Ascending aorta (tissue), 2 donors: ENCODE data around the gene AUTS2. TPM values are rescaled to one million over a fixed set of nuclear protein-coding genes. Genes with fewer than 3 reads are reported as not detected.

Experiments
- DNase-seq, 2 donors: peaks; one replicate each; pipeline ENCODE4 v3.0.0-alpha.2; 2019; ENCODE audit warnings: low spot score in 2 of 2
- H3K27ac ChIP-seq, 2 donors: fragments of 200-600 bp; sonication (generic); one replicate each; pipeline ENCODE4 v1.5.1; 2016 to 2017; ENCODE audit warnings: mild to moderate bottlenecking in 1 of 2
- H3K27me3 ChIP-seq: fragments of 200-600 bp; sonication (generic); one replicate; pipeline ENCODE4 v1.5.1; 2017
- H3K36me3 ChIP-seq, 2 donors: fragments of 200-600 bp; sonication (generic); one replicate each; pipeline ENCODE4 v1.5.1; 2016
- H3K4me1 ChIP-seq, 2 donors: fragments of 200-600 bp; sonication (generic); one replicate each; pipeline ENCODE4 v1.5.1; 2016 to 2017; ENCODE audit warnings: mild to moderate bottlenecking in 1 of 2
- H3K4me3 ChIP-seq, 2 donors: fragments of 200-600 bp; sonication (generic); one replicate each; pipeline ENCODE4 v1.5.1; 2016 to 2017; ENCODE audit warnings: mild to moderate bottlenecking in 1 of 2
- H3K9me3 ChIP-seq, 2 donors: fragments of 200-600 bp; sonication (generic); one replicate each; pipeline ENCODE4 v1.5.1; 2016
- intact Hi-C: fragments of 100-400 bp; cut with DNase I; formaldehyde crosslinking; loops from one replicate; pipeline ENCODE4 v1.15.1; 2023
- total RNA-seq: library from RNA; depleted of rRNA; stranded (reverse); fragments of >200 nt; gene quantifications from one replicate; pipeline ENCODE4 v1.1.0, GENCODE V29; 2016
- TF ChIP-seq, protein P1 (sequence below), 3 experiments: fragments of 200-600 bp in 2 of 3; fragments of 450-650 bp in 1 of 3; sonication (generic) in 2 of 3; IDR thresholded peaks; one replicate each; pipeline ENCODE4 v1.5.1; 2016 to 2019; ENCODE audit warnings: antibody characterized with exemption in 3 of 3, mild to moderate bottlenecking in 1 of 3, moderate library complexity in 1 of 3

Gene AUTS2
- total RNA-seq, 1 donor from 2014 or later = 90.4 TPM

DNA sequence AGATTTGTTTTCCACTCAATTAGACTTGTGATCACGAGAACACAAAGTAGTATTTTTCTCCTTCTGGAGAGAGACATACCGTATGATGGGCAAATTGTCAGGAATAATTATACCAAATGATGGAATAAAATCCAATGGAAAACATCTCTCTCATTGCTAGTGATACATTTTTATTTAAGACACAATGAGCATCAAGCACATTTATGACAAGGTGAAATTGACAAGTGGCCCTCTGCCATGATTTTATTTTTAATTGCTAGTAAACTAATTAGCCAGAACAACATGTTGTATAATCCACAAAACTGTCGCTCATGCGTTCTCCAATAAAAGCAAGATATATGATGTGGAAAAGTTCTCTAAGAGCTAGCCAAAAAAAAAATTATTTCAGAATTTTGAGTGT lies 620.8 kb downstream of the AUTS2 start:
- no peaks in the 10 kb centered on the region for H3K36me3 ChIP-seq
- H3K9me3 ChIP-seq = no peaks in the 10 kb centered on the region
- H3K27me3 ChIP-seq = no peaks in the 10 kb centered on the region
- H3K4me3 ChIP-seq = no peak overlapping the region
- no peaks in the 10 kb centered on the region for H3K4me1 ChIP-seq
- no peak for DNase-seq
- H3K27ac ChIP-seq = no peak overlapping the region
- intact Hi-C loops = no loop called here
- TF ChIP-seq, protein P1, sequence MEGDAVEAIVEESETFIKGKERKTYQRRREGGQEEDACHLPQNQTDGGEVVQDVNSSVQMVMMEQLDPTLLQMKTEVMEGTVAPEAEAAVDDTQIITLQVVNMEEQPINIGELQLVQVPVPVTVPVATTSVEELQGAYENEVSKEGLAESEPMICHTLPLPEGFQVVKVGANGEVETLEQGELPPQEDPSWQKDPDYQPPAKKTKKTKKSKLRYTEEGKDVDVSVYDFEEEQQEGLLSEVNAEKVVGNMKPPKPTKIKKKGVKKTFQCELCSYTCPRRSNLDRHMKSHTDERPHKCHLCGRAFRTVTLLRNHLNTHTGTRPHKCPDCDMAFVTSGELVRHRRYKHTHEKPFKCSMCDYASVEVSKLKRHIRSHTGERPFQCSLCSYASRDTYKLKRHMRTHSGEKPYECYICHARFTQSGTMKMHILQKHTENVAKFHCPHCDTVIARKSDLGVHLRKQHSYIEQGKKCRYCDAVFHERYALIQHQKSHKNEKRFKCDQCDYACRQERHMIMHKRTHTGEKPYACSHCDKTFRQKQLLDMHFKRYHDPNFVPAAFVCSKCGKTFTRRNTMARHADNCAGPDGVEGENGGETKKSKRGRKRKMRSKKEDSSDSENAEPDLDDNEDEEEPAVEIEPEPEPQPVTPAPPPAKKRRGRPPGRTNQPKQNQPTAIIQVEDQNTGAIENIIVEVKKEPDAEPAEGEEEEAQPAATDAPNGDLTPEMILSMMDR (IDR thresholded peaks at IDR 0.05) = no peak

DNA sequence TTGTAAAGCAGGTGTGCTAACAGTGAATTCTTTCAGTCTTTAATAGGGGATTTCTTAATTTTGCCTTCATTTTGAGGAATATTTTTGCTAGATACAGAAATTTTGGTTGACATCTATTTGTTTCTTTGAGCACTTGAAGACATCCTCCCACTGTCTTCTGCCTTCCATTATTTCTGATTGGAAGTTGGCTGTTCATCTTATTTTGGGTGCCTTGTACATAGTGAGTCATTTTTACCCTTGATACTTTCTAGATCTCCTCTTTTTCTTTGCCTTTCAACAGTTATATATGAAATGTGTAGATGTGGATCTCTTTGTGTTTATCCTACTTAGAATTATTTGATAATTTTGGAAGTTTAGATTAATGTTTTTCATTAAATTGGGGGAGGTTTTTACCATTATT lies 631.0 kb downstream of the AUTS2 start:
- TF ChIP-seq, protein P1 (IDR thresholded peaks at IDR 0.05) = no peak
- no peaks in the 10 kb centered on the region for H3K4me1 ChIP-seq
- peaks cover 0 to 19% of the 10 kb centered on the region in 2 donors for H3K9me3 ChIP-seq
- H3K4me3 ChIP-seq = no peak overlapping the region
- H3K27ac ChIP-seq = no peak overlapping the region
- no peaks in the 10 kb centered on the region for H3K36me3 ChIP-seq
- DNase-seq = no peak
- intact Hi-C loops = no loop called here
- H3K27me3 ChIP-seq = no peaks in the 10 kb centered on the region

DNA sequence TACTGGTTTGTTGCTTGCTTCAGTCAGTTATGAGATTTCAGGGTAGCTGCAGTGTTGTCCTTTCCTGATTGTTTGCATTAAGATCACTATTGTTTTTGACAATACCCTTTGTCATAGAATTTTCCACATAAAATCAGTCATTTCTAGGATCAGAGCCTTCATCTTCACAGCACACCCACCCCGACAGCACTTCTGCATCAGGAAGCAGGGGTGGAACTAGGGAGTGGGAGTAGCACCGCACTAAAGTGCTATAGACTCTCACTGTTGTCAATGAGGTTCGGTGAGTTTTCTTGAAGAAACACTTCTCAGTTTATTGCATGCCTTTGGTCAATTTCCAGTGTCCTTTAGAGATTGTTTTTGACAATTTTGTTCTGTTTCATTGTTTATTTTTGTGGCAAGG lies 632.5 kb downstream of the AUTS2 start:
- H3K36me3 ChIP-seq = no peaks in the 10 kb centered on the region
- intact Hi-C loops = no loop called here
- H3K27me3 ChIP-seq = no peaks in the 10 kb centered on the region
- H3K4me1 ChIP-seq = no peaks in the 10 kb centered on the region
- H3K9me3 ChIP-seq = peaks cover 0 to 19% of the 10 kb centered on the region in 2 donors
- TF ChIP-seq, protein P1 (IDR thresholded peaks at IDR 0.05) = no peak
- no peak overlapping the region for H3K4me3 ChIP-seq
- DNase-seq = no peak
- no peak overlapping the region for H3K27ac ChIP-seq

DNA sequence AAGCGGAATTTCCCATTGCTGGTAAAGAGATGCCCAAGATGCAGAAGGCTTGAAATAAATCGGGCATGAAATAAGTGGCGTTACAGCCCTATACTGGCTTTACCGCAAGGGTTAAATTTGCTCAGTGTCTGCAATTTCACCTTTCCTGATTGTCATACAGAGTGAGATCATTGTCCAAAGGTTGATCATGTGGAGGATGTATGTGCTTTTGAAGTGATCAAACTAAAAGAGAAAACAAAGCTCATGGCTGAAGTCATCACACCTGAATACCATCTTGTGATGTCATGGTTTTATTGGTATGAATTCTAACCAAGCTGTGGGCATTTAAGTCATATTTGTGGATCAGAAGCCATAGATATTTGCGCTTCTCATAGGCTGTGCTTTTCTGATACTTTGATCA lies 635.5 kb downstream of the AUTS2 start:
- Histone ChIP-seq H3K4me3 (no peak overlapping the region), H3K36me3 (no peaks in the 10 kb centered on the region), H3K27me3 (no peaks in the 10 kb centered on the region), H3K9me3 (peaks cover 0 to 19% of the 10 kb centered on the region in 2 donors), H3K27ac (no peak overlapping the region), H3K4me1 (no peaks in the 10 kb centered on the region)
- TF ChIP-seq, protein P1 (IDR thresholded peaks at IDR 0.05) = no peak
- DNase-seq = no peak
- intact Hi-C loops = no loop called here

DNA sequence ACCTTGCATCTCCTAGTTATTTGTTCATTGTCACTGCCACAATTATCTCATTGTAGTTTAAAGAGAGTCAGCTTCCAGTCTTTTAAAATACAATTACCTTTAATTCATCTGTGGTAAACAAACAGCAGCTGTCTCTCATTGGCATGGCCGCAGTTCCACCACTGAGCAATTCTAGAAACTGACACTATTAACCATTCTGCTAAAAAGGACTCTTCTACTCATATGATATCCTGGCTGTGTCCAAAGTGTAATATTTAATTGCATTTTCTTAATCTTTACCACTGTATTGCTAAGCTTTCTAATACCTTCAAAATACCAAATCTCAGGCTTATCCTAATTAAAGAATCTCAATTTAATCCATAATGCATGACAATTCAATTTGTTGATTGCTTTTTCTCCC lies 639.0 kb downstream of the AUTS2 start:
- DNase-seq = no peak
- Histone ChIP-seq H3K27me3 (no peaks in the 10 kb centered on the region), H3K4me1 (no peaks in the 10 kb centered on the region), H3K9me3 (no peaks in the 10 kb centered on the region), H3K36me3 (no peaks in the 10 kb centered on the region), H3K27ac (no peak overlapping the region), H3K4me3 (no peak overlapping the region)
- TF ChIP-seq, protein P1 (IDR thresholded peaks at IDR 0.05) = no peak
- intact Hi-C loops = no loop called here
